ENCODE results near the gene TOM1.

GRCh38 chr22:35337932-35338331, 38.2 kb downstream of the TOM1 start:
- no peak for TF ChIP-seq CTCF (IDR thresholded peaks at IDR 0.05)
- no peak for TF ChIP-seq POLR2A (IDR thresholded peaks at IDR 0.05)
- no peak for TF ChIP-seq EP300 (IDR thresholded peaks at IDR 0.05)

All from ovary (tissue), 3 donors.